ENCODE measurements around the gene BDH2. TPM values are rescaled to one million over a fixed set of nuclear protein-coding genes. Genes with fewer than 3 reads are reported as not detected.

Gene BDH2
- total and polyA plus RNA-seq, 2 of the 4 experiments (the other 2 are of a cell fraction), result 49.7 to 52.2 TPM

DNA sequence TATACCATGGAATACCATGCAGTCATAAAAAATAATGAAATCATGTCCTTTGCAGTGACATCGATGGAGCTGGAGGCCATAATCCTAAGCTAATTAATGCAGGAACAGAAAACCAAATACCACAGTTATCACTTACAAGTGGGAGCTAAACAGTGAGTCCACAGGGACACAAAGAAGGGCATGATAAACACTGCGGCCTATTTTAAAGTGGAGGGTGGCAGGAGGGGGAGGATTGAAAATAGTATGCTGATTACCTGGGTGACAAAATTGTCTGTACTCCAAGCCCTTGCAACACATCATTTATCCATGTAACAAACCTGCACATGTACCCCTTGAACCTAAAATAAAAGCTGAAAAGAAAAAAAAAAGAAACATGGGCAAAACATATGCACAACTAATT lies 63.5 kb downstream of the BDH2 start:
- TF ChIP-seq POLR2A (IDR thresholded peaks at IDR 0.05; ENCODE audit: low read depth, low read length) (no peak), MXI1 (IDR thresholded peaks at IDR 0.05; ENCODE audit: borderline replicate concordance, low read depth, low read length) (no peak), MAFK (IDR thresholded peaks at IDR 0.05; ENCODE audit: low read depth, low read length) (no peak), NFE2L2 (IDR thresholded peaks at IDR 0.05; ENCODE audit: low read depth, low read length) (no peak), SMC3 (IDR thresholded peaks at IDR 0.05; ENCODE audit: low read depth, low read length) (no peak), CEBPB (IDR thresholded peaks at IDR 0.05; ENCODE audit: low read depth, low read length) (no peak), BHLHE40 (IDR thresholded peaks at IDR 0.05; ENCODE audit: low read depth, low read length) (no peak), RAD21 (IDR thresholded peaks at IDR 0.05; ENCODE audit: low read length) (no peak), FOS (IDR thresholded peaks at IDR 0.05; ENCODE audit: low read depth, low read length) (no peak), CHD1 (IDR thresholded peaks at IDR 0.05; ENCODE audit: low read depth, low read length) (no peak), MAZ (IDR thresholded peaks at IDR 0.05; ENCODE audit: borderline replicate concordance, low read depth, low read length) (no peak), RCOR1 (IDR thresholded peaks at IDR 0.05; ENCODE audit: insufficient replicate concordance, low read length) (no peak)
- TF ChIP-seq, protein P1, sequence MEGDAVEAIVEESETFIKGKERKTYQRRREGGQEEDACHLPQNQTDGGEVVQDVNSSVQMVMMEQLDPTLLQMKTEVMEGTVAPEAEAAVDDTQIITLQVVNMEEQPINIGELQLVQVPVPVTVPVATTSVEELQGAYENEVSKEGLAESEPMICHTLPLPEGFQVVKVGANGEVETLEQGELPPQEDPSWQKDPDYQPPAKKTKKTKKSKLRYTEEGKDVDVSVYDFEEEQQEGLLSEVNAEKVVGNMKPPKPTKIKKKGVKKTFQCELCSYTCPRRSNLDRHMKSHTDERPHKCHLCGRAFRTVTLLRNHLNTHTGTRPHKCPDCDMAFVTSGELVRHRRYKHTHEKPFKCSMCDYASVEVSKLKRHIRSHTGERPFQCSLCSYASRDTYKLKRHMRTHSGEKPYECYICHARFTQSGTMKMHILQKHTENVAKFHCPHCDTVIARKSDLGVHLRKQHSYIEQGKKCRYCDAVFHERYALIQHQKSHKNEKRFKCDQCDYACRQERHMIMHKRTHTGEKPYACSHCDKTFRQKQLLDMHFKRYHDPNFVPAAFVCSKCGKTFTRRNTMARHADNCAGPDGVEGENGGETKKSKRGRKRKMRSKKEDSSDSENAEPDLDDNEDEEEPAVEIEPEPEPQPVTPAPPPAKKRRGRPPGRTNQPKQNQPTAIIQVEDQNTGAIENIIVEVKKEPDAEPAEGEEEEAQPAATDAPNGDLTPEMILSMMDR (conservative IDR thresholded peaks at IDR 0.05; ENCODE audit: low read depth, low read length), result no peak
- TF ChIP-seq, protein P2, sequence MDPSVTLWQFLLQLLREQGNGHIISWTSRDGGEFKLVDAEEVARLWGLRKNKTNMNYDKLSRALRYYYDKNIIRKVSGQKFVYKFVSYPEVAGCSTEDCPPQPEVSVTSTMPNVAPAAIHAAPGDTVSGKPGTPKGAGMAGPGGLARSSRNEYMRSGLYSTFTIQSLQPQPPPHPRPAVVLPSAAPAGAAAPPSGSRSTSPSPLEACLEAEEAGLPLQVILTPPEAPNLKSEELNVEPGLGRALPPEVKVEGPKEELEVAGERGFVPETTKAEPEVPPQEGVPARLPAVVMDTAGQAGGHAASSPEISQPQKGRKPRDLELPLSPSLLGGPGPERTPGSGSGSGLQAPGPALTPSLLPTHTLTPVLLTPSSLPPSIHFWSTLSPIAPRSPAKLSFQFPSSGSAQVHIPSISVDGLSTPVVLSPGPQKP (IDR thresholded peaks at IDR 0.05; ENCODE audit: borderline replicate concordance, low read depth, low read length), result no peak
- TF ChIP-seq, protein P3, sequence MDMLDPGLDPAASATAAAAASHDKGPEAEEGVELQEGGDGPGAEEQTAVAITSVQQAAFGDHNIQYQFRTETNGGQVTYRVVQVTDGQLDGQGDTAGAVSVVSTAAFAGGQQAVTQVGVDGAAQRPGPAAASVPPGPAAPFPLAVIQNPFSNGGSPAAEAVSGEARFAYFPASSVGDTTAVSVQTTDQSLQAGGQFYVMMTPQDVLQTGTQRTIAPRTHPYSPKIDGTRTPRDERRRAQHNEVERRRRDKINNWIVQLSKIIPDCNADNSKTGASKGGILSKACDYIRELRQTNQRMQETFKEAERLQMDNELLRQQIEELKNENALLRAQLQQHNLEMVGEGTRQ (IDR thresholded peaks at IDR 0.05; ENCODE audit: low read depth, low read length), result no peak
- no peak overlapping the region for H3K56ac ChIP-seq (ENCODE audit: extremely low read depth, insufficient read depth, low read length)
- no peak overlapping the region for H3K27ac ChIP-seq (ENCODE audit: insufficient read depth, low read length)
- H3K9me1 ChIP-seq (ENCODE audit: insufficient read depth, low read length), result no peaks in the 10 kb centered on the region
- intact Hi-C loops (cut with micrococcal nuclease) (no loop called here), in situ Hi-C loops (cut with MboI; ENCODE audit: low sequenced_read_pairs) (no loop called here), dilution Hi-C loops (cut with HindIII; ENCODE audit: low sequenced_read_pairs, unreplicated experiment) (no loop called here)
- no peak overlapping the region for H3K4me3 ChIP-seq (ENCODE audit: insufficient read depth, low read depth, low read length)
- no TSS peak for BruUV-seq (replicated peaks)
- CTCF ChIA-PET, result interaction anchor here (1.1 kb wide), 1 partner anchor 11 kb away, joined by 4 read pairs; no protein-coding TSS in a partner anchor
- no peaks in the 10 kb centered on the region for H3K79me1 ChIP-seq (ENCODE audit: low read depth in 1 of 2, low read length in 2 of 2)
- no peak overlapping the region for H2AFZ ChIP-seq (replicated peaks; ENCODE audit: low read length, poor library complexity)
- H3K4me1 ChIP-seq (ENCODE audit: control insufficient read depth, insufficient read depth, low read length), result no peaks in the 10 kb centered on the region
- POLR2A ChIA-PET (ENCODE audit: unreplicated experiment), result no interaction called here
- H3K4ac ChIP-seq (ENCODE audit: low read depth, low read length), result no peak overlapping the region
- H3K23ac ChIP-seq (ENCODE audit: low read depth, low read length), result no peak overlapping the region
- no CpG with 5 or more reads among the region's 2 CpGs for WGBS, 2 experiments (ENCODE audit: extremely low coverage in 2 of 2, insufficient read length in 1 of 2)
- no peak overlapping the region for H3K9ac ChIP-seq (ENCODE audit: low read depth, low read length)
- no peak for DNase-seq
- H3K9me3 ChIP-seq (ENCODE audit: control insufficient read depth, insufficient read depth, low read length), result no peaks in the 10 kb centered on the region
- no peak overlapping the region for H2BK15ac ChIP-seq (ENCODE audit: low read depth, low read length)
- H3K27me3 ChIP-seq (ENCODE audit: control insufficient read depth, insufficient read depth, low read length), result no peaks in the 10 kb centered on the region
- H2BK20ac ChIP-seq (ENCODE audit: low read depth, low read length), result no peak overlapping the region
- H4K20me1 ChIP-seq (ENCODE audit: insufficient read depth, low read length), result no peaks in the 10 kb centered on the region
- no peak overlapping the region for H2BK5ac ChIP-seq (ENCODE audit: low read depth, low read length, poor library complexity, severe bottlenecking)
- no peak overlapping the region for H2AK5ac ChIP-seq (ENCODE audit: low read depth, low read length)
- ATAC-seq (ENCODE audit: low read depth), result no peak
- H3K36me3 ChIP-seq (ENCODE audit: control insufficient read depth, insufficient read depth, low read length), result no peaks in the 10 kb centered on the region
- H2AK9ac ChIP-seq (replicated peaks; ENCODE audit: low read depth, low read length, poor library complexity), result no peak overlapping the region
- no peak overlapping the region for H4K91ac ChIP-seq (ENCODE audit: insufficient read depth, low read depth, low read length)
- H4K5ac ChIP-seq (ENCODE audit: low read depth, low read length), result no peak overlapping the region
- H3K4me2 ChIP-seq (ENCODE audit: low read depth, low read length), result no peak overlapping the region
- H3K18ac ChIP-seq (ENCODE audit: low read depth, low read length), result no peak overlapping the region
- H3K14ac ChIP-seq (replicated peaks; ENCODE audit: low read depth, low read length), result no peak overlapping the region
- H2BK120ac ChIP-seq (ENCODE audit: low read depth, low read length), result no peak overlapping the region
- no peak overlapping the region for H4K8ac ChIP-seq (ENCODE audit: low read depth in 2 of 2, low read length in 2 of 2)

All from IMR-90 (cell line).